Femur (tissue), 1 donor: ENCODE data around the gene RBMY1A1.
"Not testable (repeated sequence)": the region's sequence is repeated elsewhere in the genome, so short reads cannot be mapped to it uniquely, and the experiment has no call there.

Experiments
- DNase-seq: peaks from one replicate; pipeline ENCODE4 v3.0.0-alpha.2; 2017

The RBMY1A1 gene

DNA sequence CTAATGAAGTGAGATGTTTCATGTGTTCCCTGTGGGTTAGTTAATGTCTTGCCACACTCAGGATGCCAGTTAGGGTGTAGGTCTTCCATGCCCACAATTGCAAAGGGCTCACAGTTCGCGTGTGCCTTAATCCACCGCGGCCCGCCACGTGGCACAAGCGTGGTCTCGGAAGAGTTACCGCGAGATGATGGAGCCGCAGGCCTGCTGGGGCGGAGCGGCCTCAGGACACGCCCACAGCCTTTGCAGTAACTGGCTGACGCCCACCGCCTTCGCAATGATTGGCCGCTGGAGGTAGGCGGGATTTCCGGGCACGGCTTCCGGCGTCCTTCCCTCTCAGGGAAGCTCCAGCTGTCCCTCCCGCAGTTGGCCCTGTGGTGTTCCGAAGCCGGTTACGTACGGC lies at the start of gene RBMY1A1:
RBMY1A1 (plus strand) TSS at position 301 of the 400 bp plus-strand sequence. CDS start 2,013 bp downstream, outside the sequence.
- not testable (repeated sequence) for DNase-seq

DNA sequence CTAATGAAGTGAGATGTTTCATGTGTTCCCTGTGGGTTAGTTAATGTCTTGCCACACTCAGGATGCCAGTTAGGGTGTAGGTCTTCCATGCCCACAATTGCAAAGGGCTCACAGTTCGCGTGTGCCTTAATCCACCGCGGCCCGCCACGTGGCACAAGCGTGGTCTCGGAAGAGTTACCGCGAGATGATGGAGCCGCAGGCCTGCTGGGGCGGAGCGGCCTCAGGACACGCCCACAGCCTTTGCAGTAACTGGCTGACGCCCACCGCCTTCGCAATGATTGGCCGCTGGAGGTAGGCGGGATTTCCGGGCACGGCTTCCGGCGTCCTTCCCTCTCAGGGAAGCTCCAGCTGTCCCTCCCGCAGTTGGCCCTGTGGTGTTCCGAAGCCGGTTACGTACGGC lies 23.6 kb upstream of the RBMY1A1 start, which contains the start of gene RBMY1B:
RBMY1B (plus strand) TSS at position 301 of the 400 bp plus-strand sequence. CDS start 2,013 bp downstream, outside the sequence.
- not testable (repeated sequence) for DNase-seq

DNA sequence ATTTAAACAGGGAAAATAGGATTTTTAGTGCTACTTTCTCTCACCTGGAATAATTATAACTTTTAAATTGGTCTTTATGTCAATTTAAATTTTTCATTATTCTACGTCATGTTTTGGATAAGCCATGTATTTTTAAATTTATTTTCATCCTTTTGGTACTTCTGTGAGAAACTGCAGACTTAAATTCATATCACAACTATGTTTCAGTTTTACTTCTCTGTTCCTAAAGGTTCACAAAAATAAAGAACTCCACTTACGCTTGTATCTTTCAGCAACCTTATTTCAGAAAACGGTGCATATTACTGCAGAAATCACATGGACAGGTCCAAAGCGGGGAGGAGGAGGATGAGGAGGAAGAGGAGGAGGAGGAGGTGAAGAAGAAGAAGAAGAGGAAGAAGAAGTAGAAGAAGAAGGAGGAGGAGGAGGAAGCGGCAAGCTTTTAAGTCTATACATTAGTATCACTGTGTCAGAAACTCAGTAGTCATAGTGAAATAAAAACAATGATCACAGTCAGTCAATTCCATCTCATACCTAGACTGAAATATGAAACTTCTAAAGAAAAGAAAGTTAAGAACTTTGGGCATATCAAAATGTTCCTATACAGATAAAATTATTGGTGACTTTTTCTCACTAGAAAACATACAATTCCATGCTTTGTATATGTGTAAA lies 24.8 kb downstream of the RBMY1A1 start:
- not testable (repeated sequence) for DNase-seq

GRCh38 chrY:21585449-21585848 lies 50.8 kb downstream of the RBMY1A1 start:
- DNase-seq, result no peak

GRCh38 chrY:21586454-21586853 lies 51.8 kb downstream of the RBMY1A1 start:
- DNase-seq, result not testable (repeated sequence)

DNA sequence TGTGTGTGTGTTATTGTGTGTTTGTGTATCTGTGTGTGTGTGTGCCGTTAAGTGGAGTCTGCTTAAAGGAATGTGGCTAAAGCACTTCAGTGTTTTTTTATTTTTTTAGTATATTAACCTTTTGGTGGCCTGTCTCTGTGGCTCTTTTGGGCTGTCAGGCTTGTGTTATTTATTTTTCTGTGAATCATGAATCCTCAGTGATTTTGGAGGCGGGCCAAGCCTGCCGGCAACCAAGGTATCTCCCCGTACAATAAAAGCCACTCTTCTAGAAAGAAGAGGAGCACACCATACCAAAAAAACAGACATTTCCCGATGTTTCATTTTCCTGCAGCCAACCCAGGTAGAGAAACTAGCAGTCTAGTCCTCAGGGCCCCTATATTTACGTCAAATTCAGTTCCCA lies 57.4 kb downstream of the RBMY1A1 start:
- DNase-seq, result no peak

- DNase-seq, result not testable (repeated sequence)
These were observed 61.6 kb downstream of the RBMY1A1 start for GRCh38 chrY:21596287-21596686.
